BE2C (cell line): ENCODE data around the gene MICU1.

ENCODE experiments used
- DNase-seq: peaks from one replicate; pipeline ENCODE4 v3.0.0-alpha.2; 2020
- H3K27me3 ChIP-seq: fragments of 250-450 bp; sonication (Bioruptor Pico); 2 replicates; pipeline ENCODE4 v1.5.1; 2020; ENCODE audit warnings: mild to moderate bottlenecking
- H3K36me3 ChIP-seq: fragments of 250-450 bp; sonication (Bioruptor Pico); 2 replicates; pipeline ENCODE4 v1.5.1; 2020; ENCODE audit warnings: mild to moderate bottlenecking
- H3K4me1 ChIP-seq: fragments of 250-450 bp; sonication (Bioruptor Pico); 2 replicates; pipeline ENCODE4 v1.5.1; 2020
- H3K4me3 ChIP-seq: 2 replicates; pipeline ENCODE4 v1.5.1; 2011; ENCODE audit warnings: low read depth, low read length
- H3K9me3 ChIP-seq: fragments of 250-450 bp; sonication (Bioruptor Pico); 2 replicates; pipeline ENCODE4 v1.5.1; 2020
- CTCF ChIP-seq: IDR thresholded peaks from 2 replicates; pipeline ENCODE4 v1.5.1; 2012; ENCODE audit warnings: mild to moderate bottlenecking, low read depth, low read length

The MICU1 gene

GRCh38 chr10:72421885-72422540 lies 203.9 kb downstream of the MICU1 start:
- DNase-seq: no peak
- Histone ChIP-seq H3K4me1 (no peaks in the 10 kb centered on the region), H3K4me3 (no peak overlapping the region), H3K27me3 (no peaks in the 10 kb centered on the region), H3K9me3 (no peaks in the 10 kb centered on the region), H3K36me3 (no peaks in the 10 kb centered on the region)
- no peak for TF ChIP-seq CTCF

- no peaks in the 10 kb centered on the region for H3K36me3 ChIP-seq
- no peak for DNase-seq
- no peak for TF ChIP-seq CTCF
- H3K4me3 ChIP-seq: no peak overlapping the region
- no peaks in the 10 kb centered on the region for H3K4me1 ChIP-seq
- no peaks in the 10 kb centered on the region for H3K9me3 ChIP-seq
- H3K27me3 ChIP-seq: no peaks in the 10 kb centered on the region
Observed at GRCh38 chr10:72419241-72419640, 206.6 kb downstream of the MICU1 start.

GRCh38 chr10:72418679-72419078 lies 207.2 kb downstream of the MICU1 start:
- Histone ChIP-seq H3K9me3 (no peaks in the 10 kb centered on the region), H3K4me3 (no peak overlapping the region), H3K36me3 (no peaks in the 10 kb centered on the region), H3K27me3 (no peaks in the 10 kb centered on the region), H3K4me1 (no peaks in the 10 kb centered on the region)
- no peak for DNase-seq
- TF ChIP-seq CTCF: no peak

- Histone ChIP-seq H3K36me3 (no peaks in the 10 kb centered on the region), H3K4me1 (no peaks in the 10 kb centered on the region), H3K9me3 (no peaks in the 10 kb centered on the region), H3K4me3 (no peak overlapping the region), H3K27me3 (no peaks in the 10 kb centered on the region)
- TF ChIP-seq CTCF: no peak
- no peak for DNase-seq
Observed at GRCh38 chr10:72417971-72418370, 207.9 kb downstream of the MICU1 start.

- no peak for DNase-seq
- H3K9me3 ChIP-seq: no peaks in the 10 kb centered on the region
- H3K4me3 ChIP-seq: no peak overlapping the region
- TF ChIP-seq CTCF: no peak
- no peaks in the 10 kb centered on the region for H3K36me3 ChIP-seq
- no peaks in the 10 kb centered on the region for H3K27me3 ChIP-seq
- H3K4me1 ChIP-seq: no peaks in the 10 kb centered on the region
Observed at GRCh38 chr10:72416661-72417060, 209.2 kb downstream of the MICU1 start.

- no peak for DNase-seq
- H3K36me3 ChIP-seq: no peaks in the 10 kb centered on the region
Observed at GRCh38 chr10:72414642-72415041, 211.2 kb downstream of the MICU1 start.

More at GRCh38 chr10:72414642-72415041, 211.2 kb downstream of the MICU1 start:
- H3K4me1 ChIP-seq: no peaks in the 10 kb centered on the region
- H3K27me3 ChIP-seq: no peaks in the 10 kb centered on the region
- no peak for TF ChIP-seq CTCF
- H3K4me3 ChIP-seq: no peak overlapping the region
- H3K9me3 ChIP-seq: no peaks in the 10 kb centered on the region
